Amygdala (tissue), 56 donors: ENCODE data around the gene CMPK2.

Experiments
- DNase-seq, 56 donors: peaks; one replicate each; lab custom pipeline; 2025; lab: John Stamatoyannopoulos, UW

The CMPK2 gene

DNA sequence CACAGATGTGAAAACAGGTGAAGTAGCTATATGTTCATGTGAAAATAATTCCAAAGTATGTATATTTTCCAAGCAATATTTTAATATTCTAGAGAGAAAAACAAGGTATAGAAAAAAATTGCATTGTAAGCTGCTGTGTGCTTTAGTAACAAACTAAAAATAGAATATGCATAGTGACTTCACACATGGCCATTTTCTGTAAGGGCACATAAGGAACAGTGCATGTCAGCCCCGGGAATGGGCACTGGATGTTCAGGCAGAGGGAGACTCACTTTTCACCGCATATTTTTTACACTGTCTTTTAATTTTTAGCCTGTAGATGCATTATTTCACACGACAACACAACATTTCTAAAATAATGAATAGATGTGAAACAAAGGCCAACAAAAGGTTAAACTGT is 46.0 kb downstream of the CMPK2 start:
- DNase-seq, result no peak

DNA sequence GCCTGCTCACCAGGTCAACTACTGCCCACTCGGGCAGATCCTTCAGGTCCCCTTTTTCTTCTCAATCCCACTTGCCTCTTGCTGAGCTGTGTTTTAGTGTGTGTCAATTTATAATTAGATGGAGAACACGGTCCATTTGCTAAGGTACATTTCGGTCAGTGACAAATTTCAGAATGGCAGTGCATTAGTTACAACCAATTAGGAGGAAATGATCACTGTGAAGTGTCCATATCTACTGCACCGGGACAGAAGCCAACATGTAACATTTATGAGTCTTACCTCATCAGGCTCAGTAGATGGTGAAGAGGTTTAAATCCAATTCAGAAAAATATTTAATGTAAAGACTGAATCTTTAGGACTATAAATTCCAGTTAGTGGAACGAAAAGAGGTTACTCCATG is 47.7 kb downstream of the CMPK2 start:
- no peak for DNase-seq

DNA sequence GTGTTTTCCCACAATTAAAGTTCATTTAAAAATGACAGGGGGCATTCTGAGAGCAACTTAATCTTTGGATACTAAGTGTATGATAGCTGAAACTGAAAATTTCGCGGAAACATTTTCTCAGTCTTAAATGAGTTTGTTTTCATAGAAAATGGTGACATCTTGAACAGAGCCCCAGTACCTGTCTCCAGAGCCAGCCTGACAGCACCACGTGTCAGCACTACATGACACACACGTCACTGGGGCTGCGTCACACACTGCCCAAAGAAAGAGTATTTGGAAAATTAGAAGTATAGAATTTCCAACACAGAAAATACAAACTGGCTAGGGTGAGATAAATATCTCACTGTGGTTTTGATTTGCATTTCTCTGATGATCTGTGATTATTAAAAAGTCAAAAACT is 50.8 kb downstream of the CMPK2 start:
- no peak for DNase-seq

DNA sequence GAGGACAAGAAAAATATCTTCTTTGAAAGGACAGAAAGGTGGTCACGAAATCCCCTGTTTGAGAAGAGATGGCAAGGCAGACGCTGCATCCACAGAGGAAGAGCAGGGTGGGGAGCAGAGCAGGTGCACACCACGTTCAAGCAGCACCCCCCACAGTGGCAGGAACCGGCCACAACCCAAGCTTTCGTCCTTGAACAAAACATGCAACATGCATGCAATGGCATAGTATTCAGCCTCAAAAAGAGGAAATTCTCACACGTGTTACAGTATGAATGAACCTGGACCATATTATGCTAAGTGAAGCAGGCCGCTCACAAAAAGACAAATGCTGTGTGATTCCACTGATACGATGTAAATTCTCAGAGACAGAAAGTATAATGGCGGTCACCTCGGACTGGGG is 51.4 kb downstream of the CMPK2 start:
- DNase-seq, result no peak

DNA sequence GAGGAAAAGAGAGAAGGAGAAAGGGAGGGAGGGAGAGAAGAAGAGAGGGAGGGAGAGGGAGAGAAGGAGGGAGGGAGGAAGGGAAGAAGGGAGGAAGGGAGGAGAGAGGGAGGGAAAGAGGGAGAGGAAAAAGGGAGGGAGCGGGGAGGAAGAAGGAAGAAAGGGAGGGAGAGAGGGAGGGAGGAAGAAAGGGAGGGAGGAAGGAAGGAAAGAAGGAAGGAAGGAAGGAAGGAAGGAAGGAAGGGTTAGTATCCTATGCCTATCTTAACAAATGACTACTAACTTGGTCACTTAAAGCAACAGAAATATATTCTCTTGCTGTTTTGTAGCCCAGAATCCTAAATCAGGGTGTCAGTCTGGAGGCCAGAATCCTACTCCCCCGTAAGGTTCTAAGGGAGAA is 52.1 kb downstream of the CMPK2 start:
- no peak for DNase-seq

DNA sequence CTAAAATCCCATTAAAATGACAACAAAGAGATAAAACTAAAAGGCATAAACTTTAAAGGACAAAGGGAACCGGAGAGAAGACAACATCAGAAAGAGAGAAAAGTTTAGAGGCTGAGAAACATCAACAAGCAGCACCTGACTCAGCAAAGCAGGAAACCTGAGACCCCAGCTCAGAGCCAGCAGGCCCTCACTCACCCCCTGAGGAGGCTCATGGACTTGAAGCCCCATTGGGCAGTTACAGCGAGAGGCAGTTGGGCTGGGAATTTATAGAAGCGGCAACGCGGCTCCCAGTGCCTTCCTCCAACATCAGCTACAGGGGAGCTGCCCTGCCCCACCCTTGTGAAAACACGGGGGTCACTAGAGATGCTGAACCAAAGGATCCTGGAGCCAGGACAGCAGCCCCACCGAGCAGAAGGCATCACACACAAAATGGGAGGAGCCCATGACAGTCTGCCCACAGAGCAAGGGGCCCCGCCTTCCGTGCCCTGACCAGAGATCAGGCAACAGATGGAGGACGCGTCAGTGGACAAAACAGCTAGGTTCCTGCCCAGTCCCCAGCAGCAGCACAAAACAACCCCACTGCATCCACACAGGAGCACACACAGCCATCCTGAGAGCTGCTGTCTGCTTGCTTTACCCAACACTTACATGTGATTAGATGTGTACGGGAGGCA is 52.7 kb downstream of the CMPK2 start:
- no peak for DNase-seq

DNA sequence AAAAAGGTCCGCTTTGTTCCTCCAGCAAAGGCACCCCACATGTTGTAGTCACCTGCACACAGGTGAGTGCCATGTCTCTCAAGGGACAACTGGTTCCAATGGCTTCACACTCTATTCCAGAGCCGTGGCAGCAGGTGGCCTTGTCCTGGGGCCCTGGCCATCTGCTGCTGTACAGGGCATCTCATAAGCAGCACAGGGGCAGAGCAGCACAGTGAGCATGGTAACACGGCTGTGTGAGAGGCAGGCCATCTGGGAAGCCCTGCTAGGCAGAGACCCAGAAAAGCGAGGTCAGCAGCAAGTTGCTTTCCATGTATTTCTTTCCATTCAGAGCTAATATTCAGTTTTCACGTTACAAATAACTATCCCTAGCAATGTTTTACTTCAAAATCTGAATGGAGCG is 54.7 kb downstream of the CMPK2 start:
- no peak for DNase-seq

DNA sequence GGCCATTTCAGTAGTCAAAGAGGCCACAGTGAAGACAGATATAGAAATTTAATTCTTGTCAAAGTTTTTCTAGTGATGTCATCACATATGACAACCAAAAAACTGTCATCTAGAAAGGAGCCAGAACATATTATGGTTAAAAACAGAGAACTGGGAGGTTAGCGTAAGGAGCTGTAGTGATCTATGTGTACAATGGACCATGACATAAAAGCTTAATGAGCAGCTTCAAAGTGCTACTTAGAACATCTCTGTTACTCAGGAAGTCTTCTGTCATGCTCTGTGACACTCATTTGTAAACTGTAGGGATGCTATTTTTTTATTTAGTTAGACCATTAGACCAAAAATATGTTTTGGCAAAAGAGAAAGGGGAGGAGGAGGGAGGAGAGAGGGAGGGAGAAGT is 57.3 kb downstream of the CMPK2 start:
- DNase-seq, result no peak

DNA sequence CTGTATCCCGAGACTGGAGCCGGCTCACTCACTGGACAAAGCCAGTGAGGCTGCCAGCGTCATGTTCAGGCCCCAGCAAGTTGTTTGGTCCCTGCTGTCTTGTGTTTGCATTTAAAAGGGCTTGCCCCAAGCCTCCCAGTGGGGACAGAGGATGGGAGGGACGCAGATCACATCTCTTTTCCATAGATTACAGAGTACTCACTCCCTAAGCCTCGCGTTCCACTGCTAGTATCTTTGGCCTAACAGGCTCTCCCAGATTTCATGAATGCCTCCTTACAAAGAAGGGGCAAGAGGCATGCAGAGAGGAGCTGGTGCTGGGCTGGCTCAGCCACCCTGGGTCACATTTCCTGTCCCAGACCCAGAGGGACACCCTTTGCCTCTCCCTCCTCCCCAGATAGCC is 59.1 kb downstream of the CMPK2 start:
- DNase-seq, result no peak

DNA sequence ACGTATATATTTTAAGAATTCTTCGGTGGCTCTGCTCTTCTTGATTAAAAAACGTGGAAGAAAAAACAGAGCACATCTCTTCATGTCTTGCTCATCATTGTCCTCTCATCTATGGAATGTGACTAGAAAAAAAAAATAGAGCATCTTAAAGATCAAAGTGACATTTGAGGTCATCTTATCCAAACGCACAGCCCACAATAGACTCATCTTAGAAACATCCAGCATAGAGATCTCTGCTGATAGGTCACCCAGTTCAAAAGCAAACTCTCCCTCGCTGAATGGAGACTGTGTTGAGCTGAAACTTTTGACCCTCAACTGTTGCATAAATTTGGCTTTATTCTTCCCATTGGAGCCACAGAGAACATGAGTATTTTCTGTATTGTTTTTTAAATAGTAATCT is 65.2 kb downstream of the CMPK2 start:
- no peak for DNase-seq
